Measurements from ENCODE around the gene USP38. TPM values are rescaled to one million over a fixed set of nuclear protein-coding genes. Genes with fewer than 3 reads are reported as not detected.
"Not testable (repeated sequence)": the region's sequence is repeated elsewhere in the genome, so short reads cannot be mapped to it uniquely, and the experiment has no call there.

USP38 gene
- total RNA-seq, 2 donors from 2014 or later, result 15.4 to 18.3 TPM

DNA sequence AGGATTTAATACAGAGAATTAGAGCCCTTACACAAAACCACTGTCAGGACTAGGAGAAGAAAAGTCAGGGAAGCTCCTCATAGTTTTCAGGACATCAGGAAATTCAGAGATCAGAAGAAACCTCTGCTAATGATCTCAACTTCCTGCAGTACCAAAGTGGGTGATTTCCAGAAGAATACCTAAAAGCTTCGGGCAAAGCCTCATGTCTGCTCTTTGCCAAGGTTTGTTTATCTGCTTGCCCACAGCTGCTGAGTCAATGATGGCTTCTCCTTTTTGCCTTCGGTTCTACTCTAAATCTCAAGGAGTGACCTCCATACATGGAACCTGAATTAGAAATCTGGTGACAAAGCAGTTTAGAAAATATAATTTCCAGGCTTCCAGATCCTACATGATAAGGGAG is 68.4 kb downstream of the USP38 start:
- DNase-seq (ENCODE audit: low spot score), result no peak
- intact Hi-C loops (cut with DNase I), result no loop called here

DNA sequence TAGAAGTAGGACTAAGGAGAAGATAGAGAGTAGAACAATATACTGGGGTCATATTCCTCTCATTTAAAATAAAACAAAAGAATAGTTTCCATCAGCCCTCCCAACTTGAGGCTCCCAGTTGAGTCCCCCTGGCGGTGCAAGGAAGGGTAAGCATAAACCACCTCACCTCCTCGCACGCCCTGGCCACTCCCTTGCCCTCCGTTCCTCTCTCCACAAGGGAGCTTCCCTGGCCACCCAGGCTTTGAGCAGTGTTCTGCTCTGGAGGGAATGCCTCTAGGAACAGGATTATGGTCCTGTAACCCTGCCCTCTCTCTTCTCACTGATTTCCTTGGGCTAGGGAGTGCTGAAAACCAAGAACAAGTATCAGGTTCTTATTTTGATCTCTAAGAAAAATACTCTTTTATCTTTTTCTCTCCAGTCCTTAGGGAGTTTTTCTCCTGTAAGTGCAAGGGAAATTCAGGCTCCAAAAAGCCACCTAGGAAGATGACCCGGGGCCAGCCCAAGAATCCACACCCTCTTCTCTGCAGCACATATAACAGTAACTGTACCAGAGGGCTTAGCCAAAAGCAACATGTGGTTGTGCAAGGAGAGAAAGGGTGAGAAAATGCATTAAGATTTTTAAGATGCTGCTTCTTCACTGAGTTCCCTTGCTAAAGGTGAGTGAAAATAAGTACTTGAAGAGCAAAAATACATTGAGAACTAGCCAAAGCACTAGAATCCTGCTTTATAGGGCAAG is 69.9 kb downstream of the USP38 start:
- DNase-seq (ENCODE audit: low spot score), result no peak
- intact Hi-C loops (cut with DNase I), result no loop called here

DNA sequence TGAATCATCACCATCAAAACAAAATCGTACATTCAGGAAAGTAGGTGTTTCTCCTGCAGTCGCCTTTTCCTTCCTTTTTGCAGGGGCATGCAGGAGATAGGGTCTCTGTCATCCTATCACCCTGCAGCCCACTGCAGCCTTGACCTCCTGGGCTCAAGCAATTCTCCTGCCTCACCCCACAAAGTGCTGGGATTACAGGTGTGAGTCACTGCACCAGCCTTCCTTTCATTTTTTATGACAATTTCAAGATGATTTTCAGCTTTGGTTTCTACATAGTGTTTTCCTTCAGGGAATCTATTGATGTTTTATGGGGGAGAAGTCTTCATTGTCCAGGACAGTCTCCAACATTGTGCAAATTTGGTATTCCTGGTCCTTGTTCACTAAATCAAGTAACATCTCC is 71.7 kb downstream of the USP38 start:
- no peak for DNase-seq (ENCODE audit: low spot score)
- intact Hi-C loops (cut with DNase I), result no loop called here

DNA sequence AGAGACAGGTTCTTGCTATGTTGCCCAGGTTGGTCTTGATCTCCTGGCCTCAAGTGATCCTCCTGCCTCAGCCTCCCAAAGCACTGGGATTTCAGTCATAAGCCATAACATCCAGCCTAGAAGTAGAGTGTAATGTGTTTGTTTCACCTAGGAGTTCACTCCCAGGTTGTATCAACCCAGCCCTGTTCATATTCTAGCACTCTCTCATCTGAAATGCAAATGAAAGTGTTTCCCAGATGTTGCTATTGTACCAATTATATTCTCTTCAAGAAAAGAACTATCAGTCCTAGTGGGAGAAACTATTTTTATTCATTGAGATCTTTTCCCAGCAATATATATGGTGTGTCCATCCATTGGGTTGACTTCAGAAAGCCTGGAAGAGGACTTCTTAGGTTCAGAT is 72.6 kb downstream of the USP38 start:
- DNase-seq (ENCODE audit: low spot score), result no peak
- intact Hi-C loops (cut with DNase I), result no loop called here

DNA sequence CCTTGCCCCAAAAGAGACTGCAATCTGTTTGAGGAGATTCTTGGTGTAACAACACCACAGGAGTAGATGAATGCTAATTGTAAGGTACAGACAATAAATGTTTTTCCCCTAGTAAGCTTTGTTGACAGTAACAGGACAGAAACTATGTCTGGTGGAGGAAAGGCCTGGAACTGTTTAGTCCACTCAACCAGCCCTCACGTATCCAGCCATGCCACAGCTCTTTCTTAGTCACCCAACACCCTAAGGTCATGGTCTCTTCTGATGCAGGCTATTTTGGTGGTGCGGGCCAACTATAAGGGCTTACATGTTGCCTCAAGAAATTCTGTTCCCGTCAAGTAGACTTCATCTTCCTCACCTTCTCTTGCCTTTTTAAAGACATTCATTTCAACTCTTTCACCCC is 76.0 kb downstream of the USP38 start:
- DNase-seq (ENCODE audit: low spot score), result no peak
- intact Hi-C loops (cut with DNase I), result no loop called here

DNA sequence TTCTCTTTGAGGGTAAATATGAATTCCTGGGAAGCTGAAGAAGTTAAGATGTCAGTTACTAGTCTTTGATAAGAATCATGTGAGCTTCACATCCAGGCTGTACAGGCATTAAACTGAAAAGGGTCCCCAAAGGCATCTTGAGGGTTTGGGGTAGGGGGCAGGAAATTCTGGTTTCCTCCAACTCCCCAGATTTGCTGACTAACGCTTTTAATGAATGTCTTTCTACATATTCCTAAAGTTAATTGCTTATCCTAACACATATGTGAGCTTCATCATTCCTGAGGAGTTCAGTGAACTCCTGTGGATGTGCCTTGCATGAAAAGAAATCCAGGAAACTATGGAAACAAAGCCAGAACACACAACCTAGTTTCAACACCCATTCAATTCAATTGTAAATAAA is 78.1 kb downstream of the USP38 start:
- intact Hi-C loops (cut with DNase I), result no loop called here
- no peak for DNase-seq (ENCODE audit: low spot score)

DNA sequence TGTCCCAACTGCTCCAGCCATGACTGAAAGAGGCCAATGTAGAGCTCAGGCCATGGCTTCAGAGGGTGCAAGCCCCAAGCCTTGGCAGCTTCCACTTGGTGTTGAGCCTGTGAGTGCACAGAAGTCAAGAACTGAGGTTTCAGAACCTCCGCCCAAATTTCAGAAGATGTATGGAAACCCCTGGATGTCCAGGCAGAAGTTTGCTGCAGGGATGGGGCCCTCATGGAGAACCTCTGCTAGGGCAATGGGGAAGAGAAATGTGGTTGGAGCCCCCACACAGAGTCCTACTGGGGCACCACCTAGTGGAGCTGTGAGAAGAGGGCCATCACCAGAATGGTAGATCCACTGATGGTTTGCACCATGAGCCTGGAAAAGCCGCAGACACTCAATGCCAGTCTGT is 83.0 kb downstream of the USP38 start:
- DNase-seq (ENCODE audit: low spot score); intact Hi-C loops (cut with DNase I): not testable (repeated sequence)

DNA sequence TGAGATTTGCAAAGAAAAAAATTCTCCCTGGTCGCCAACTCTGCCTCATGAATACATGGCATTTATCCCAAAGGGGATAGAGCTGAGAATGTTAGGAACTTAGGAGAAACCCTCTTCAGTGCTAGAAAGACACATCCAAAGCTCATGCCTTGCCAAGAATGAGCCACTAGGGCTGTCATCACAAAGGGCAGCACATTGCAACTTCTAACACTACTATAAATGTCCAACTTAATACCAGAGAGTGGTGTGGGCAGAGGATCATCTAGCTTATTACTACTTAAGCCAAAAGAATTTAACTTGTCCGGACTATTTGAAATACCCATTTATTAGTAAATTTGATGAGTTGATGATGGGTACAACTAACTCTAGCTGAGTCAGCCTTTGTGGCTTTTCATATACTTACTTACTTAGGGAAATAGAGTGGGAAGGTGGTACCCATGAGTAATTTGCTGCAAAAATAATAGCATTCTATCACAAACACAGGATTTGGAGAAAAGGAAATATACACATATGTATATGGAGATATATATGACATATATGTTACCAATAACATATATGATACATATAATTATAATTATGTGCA is 85.6 kb downstream of the USP38 start:
- intact Hi-C loops (cut with DNase I), result no loop called here
- DNase-seq (ENCODE audit: low spot score), result no peak

Other genes with a start within 250 kb of the USP38 start
- 10 to 100 TPM; 36.0 to 36.6 TPM for gene GAB1, start 152.0 kb downstream of the USP38 start, total RNA-seq